ENCODE results near the gene DIP2C. TPM values are rescaled to one million over a fixed set of nuclear protein-coding genes. Genes with fewer than 3 reads are reported as not detected.
"Not testable (repeated sequence)": the region's sequence is repeated elsewhere in the genome, so short reads cannot be mapped to it uniquely, and the experiment has no call there.

DIP2C gene
- total and polyA plus RNA-seq, 3 experiments from 2014 or later, result 0.44 to 1.1 (median 0.55) TPM

DNA sequence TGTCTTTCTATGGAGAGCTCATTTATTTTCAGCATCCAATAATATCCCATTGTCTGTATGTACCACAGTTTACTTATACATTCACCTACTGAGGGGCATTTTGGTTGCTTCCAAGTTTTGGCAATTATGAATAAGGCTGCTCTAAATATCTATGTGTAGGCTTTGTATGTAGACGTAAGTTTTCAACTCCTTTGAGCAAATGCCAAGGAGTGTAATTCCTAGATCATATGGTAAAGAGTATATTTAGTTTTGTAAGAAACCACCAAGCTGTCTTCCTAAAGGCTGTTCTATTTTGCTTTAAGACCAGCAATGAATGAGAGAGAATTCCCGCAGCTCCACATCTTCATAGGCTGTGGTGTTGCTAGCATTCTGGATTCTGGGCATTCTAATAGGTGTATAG, 259.8 kb downstream of the DIP2C start:
- H3K4me3 ChIP-seq (ENCODE audit: low read length), result no peak overlapping the region
- Mint-ChIP-seq H3K9me3 (peaks cover 0 to 4% (median 0%) of the 10 kb centered on the region in 5 donors), H3K4me3 (no peak overlapping the region), H3K36me3 (peaks cover 0 to 15% (median 0%) of the 10 kb centered on the region in 3 donors), H3K27ac (no peak overlapping the region), H3K27me3 (peaks cover 0 to 1% of the 10 kb centered on the region in 2 donors), H3K4me1 (peaks cover 8 to 24% (median 23%) of the 10 kb centered on the region in 3 donors)
- H3K27ac ChIP-seq (ENCODE audit: low read depth, low read length), result no peak overlapping the region
- H3K27me3 ChIP-seq (ENCODE audit: insufficient read depth, low read length, poor library complexity, severe bottlenecking), result no peaks in the 10 kb centered on the region
- no peaks in the 10 kb centered on the region for H3K9me3 ChIP-seq (ENCODE audit: low read length)
- peaks cover 8% of the 10 kb centered on the region for H3K4me1 ChIP-seq (ENCODE audit: insufficient read depth, low read length)
- POLR2A ChIA-PET, result no interaction called here
- CTCF ChIA-PET, result interaction anchor here (0.9 kb wide), 1 partner anchor 40 kb away, joined by 3 read pairs; no protein-coding TSS in a partner anchor
- H3K36me3 ChIP-seq (ENCODE audit: insufficient read depth, low read length), result no peaks in the 10 kb centered on the region
- no peak for DNase-seq

- Histone ChIP-seq H3K36me3 (ENCODE audit: insufficient read depth, low read length) (no peaks in the 10 kb centered on the region), H3K4me3 (ENCODE audit: low read length) (no peak overlapping the region), H3K27ac (ENCODE audit: low read depth, low read length) (no peak overlapping the region), H3K4me1 (ENCODE audit: insufficient read depth, low read length) (no peaks in the 10 kb centered on the region), H3K27me3 (ENCODE audit: insufficient read depth, low read length, poor library complexity, severe bottlenecking) (no peaks in the 10 kb centered on the region), H3K9me3 (ENCODE audit: low read length) (no peaks in the 10 kb centered on the region)
- H3K27ac Mint-ChIP-seq, result no peak overlapping the region
- peaks cover 0 to 1% of the 10 kb centered on the region in 2 donors for H3K27me3 Mint-ChIP-seq
- ChIA-PET POLR2A (no interaction called here), CTCF (no interaction called here)
- DNase-seq, result no peak
- H3K4me1 Mint-ChIP-seq, result peaks cover 3 to 19% (median 18%) of the 10 kb centered on the region in 3 donors
- H3K4me3 Mint-ChIP-seq, result no peak overlapping the region
- H3K9me3 Mint-ChIP-seq, result peaks cover 0 to 4% (median 0%) of the 10 kb centered on the region in 5 donors
- H3K36me3 Mint-ChIP-seq, result peaks cover 0 to 15% (median 0%) of the 10 kb centered on the region in 3 donors
Observed at GRCh38 chr10:427761-428519, 261.5 kb downstream of the DIP2C start.

- H3K9me3 Mint-ChIP-seq; DNase-seq; H3K27ac Mint-ChIP-seq; H3K36me3 ChIP-seq (ENCODE audit: insufficient read depth, low read length); H3K27ac ChIP-seq (ENCODE audit: low read depth, low read length); H3K27me3 Mint-ChIP-seq; H3K4me1 ChIP-seq (ENCODE audit: insufficient read depth, low read length); H3K36me3 Mint-ChIP-seq; POLR2A ChIA-PET; H3K27me3 ChIP-seq (ENCODE audit: insufficient read depth, low read length, poor library complexity, severe bottlenecking); H3K4me3 ChIP-seq (ENCODE audit: low read length); H3K9me3 ChIP-seq (ENCODE audit: low read length); CTCF ChIA-PET; H3K4me3 Mint-ChIP-seq: not testable (repeated sequence)
- peaks cover 3 to 14% (median 13%) of the 10 kb centered on the region in 3 donors for H3K4me1 Mint-ChIP-seq
Observed at GRCh38 chr10:425365-425764, 264.1 kb downstream of the DIP2C start.

- POLR2A ChIA-PET; H3K27ac Mint-ChIP-seq; H3K27me3 Mint-ChIP-seq; H3K4me1 ChIP-seq (ENCODE audit: insufficient read depth, low read length); H3K9me3 ChIP-seq (ENCODE audit: low read length); H3K27me3 ChIP-seq (ENCODE audit: insufficient read depth, low read length, poor library complexity, severe bottlenecking); H3K9me3 Mint-ChIP-seq; H3K4me3 ChIP-seq (ENCODE audit: low read length); H3K27ac ChIP-seq (ENCODE audit: low read depth, low read length); H3K36me3 ChIP-seq (ENCODE audit: insufficient read depth, low read length); DNase-seq; H3K4me3 Mint-ChIP-seq; CTCF ChIA-PET: not testable (repeated sequence)
- Mint-ChIP-seq H3K4me1 (peaks cover 3 to 14% (median 13%) of the 10 kb centered on the region in 3 donors), H3K36me3 (peaks cover 0 to 11% (median 9%) of the 10 kb centered on the region in 3 donors)
Observed at GRCh38 chr10:424724-425123, 264.7 kb downstream of the DIP2C start.

DNA sequence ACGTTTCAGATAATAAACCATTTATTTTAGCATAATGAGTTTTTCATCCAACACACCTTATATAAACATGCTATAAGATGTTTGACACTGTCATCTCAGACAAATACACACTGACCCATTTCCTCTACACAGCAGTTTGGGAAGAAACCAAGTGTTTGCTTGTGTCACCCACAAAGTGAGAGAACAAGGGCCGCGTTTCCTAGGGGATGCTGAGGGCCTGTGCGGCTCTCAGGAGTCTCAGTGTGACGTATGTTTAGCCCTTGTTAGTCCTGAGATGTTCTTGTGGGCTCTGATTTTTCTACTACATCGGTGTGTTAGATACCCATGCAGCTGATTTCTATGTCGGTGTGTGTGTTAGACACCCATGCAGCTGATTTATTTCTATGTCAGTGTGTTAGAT, 266.3 kb downstream of the DIP2C start:
- DNase-seq, result no peak
- Mint-ChIP-seq H3K36me3 (peaks cover 0 to 20% (median 11%) of the 10 kb centered on the region in 3 donors), H3K27me3 (no peaks in the 10 kb centered on the region), H3K4me1 (peaks cover 3 to 14% (median 13%) of the 10 kb centered on the region in 3 donors), H3K27ac (no peak overlapping the region), H3K9me3 (no peaks in the 10 kb centered on the region), H3K4me3 (no peak overlapping the region)
- H3K4me3 ChIP-seq (ENCODE audit: low read length), result no peak overlapping the region
- H3K27ac ChIP-seq (ENCODE audit: low read depth, low read length), result no peak overlapping the region
- no peaks in the 10 kb centered on the region for H3K9me3 ChIP-seq (ENCODE audit: low read length)
- ChIA-PET POLR2A (no interaction called here), CTCF (no interaction called here)
- H3K36me3 ChIP-seq (ENCODE audit: insufficient read depth, low read length), result no peaks in the 10 kb centered on the region
- no peaks in the 10 kb centered on the region for H3K4me1 ChIP-seq (ENCODE audit: insufficient read depth, low read length)
- no peaks in the 10 kb centered on the region for H3K27me3 ChIP-seq (ENCODE audit: insufficient read depth, low read length, poor library complexity, severe bottlenecking)

- Histone ChIP-seq H3K27me3 (ENCODE audit: insufficient read depth, low read length, poor library complexity, severe bottlenecking) (no peaks in the 10 kb centered on the region), H3K27ac (ENCODE audit: low read depth, low read length) (no peak overlapping the region), H3K9me3 (ENCODE audit: low read length) (no peaks in the 10 kb centered on the region), H3K4me3 (ENCODE audit: low read length) (no peak overlapping the region), H3K4me1 (ENCODE audit: insufficient read depth, low read length) (no peaks in the 10 kb centered on the region), H3K36me3 (ENCODE audit: insufficient read depth, low read length) (no peaks in the 10 kb centered on the region)
- no peak for DNase-seq
- H3K4me3 Mint-ChIP-seq, result no peak overlapping the region
- CTCF ChIA-PET, result no interaction called here
- peaks cover 0 to 21% (median 11%) of the 10 kb centered on the region in 3 donors for H3K36me3 Mint-ChIP-seq
- H3K4me1 Mint-ChIP-seq, result peaks cover 3 to 14% (median 13%) of the 10 kb centered on the region in 3 donors
- H3K9me3 Mint-ChIP-seq, result no peaks in the 10 kb centered on the region
- no peak overlapping the region for H3K27ac Mint-ChIP-seq
- POLR2A ChIA-PET, result no interaction called here
- no peaks in the 10 kb centered on the region for H3K27me3 Mint-ChIP-seq
Observed at GRCh38 chr10:422675-423074, 266.8 kb downstream of the DIP2C start.

DNA sequence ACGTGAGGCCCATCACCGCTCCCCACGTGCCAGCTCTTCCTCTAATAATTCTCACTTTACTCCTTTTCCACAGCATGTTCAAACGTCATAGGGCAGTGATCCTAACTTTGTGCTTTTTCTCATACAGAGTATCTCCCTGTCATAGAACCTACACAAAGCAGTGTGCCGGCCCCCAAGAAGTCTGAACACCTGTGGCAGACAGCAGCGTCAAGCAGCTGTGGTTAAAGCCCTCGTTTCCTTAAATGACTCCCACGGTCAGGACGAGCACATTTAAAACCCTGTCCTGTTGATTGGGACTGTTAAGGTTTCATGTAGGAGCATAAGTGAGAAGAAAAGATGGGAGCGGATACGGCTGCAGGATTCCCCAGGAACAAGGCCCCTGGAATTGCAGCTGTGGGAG, 267.2 kb downstream of the DIP2C start:
- H3K9me3 Mint-ChIP-seq, result no peaks in the 10 kb centered on the region

DNA sequence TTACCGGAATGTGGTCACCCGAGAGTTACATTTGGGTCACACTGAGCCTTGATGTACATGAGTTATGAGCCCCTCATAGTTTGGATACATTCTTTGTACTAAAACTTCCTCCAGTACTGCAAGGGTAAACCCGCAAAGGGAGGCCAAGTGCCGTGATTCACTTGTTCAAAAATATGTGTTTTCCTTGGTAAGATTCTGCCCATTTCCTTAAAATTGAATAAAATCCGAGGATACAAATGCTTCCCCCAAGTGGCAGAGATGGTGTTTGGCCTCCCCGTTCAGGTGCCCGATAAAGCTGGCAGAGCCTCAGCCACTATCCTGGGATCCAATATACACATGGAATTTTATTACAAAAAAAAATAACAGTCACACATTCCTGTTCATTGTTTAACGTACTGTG, 268.3 kb downstream of the DIP2C start:
- Histone ChIP-seq H3K36me3 (ENCODE audit: insufficient read depth, low read length) (no peaks in the 10 kb centered on the region), H3K9me3 (ENCODE audit: low read length) (no peaks in the 10 kb centered on the region), H3K27ac (ENCODE audit: low read depth, low read length) (no peak overlapping the region), H3K4me3 (ENCODE audit: low read length) (no peak overlapping the region), H3K4me1 (ENCODE audit: insufficient read depth, low read length) (no peaks in the 10 kb centered on the region), H3K27me3 (ENCODE audit: insufficient read depth, low read length, poor library complexity, severe bottlenecking) (no peaks in the 10 kb centered on the region)
- Mint-ChIP-seq H3K9me3 (no peaks in the 10 kb centered on the region), H3K36me3 (peaks cover 0 to 25% (median 11%) of the 10 kb centered on the region in 3 donors), H3K4me3 (no peak overlapping the region), H3K27ac (no peak overlapping the region), H3K27me3 (no peaks in the 10 kb centered on the region), H3K4me1 (peaks cover 0 to 3% (median 3%) of the 10 kb centered on the region in 3 donors)
- no peak for DNase-seq
- CTCF ChIA-PET, result no interaction called here
- POLR2A ChIA-PET, result no interaction called here

More for the DNA sequence above, 267.2 kb downstream of the DIP2C start:
- H3K27ac Mint-ChIP-seq, result no peak overlapping the region
- Histone ChIP-seq H3K4me1 (ENCODE audit: insufficient read depth, low read length) (no peaks in the 10 kb centered on the region), H3K27me3 (ENCODE audit: insufficient read depth, low read length, poor library complexity, severe bottlenecking) (no peaks in the 10 kb centered on the region), H3K36me3 (ENCODE audit: insufficient read depth, low read length) (no peaks in the 10 kb centered on the region), H3K9me3 (ENCODE audit: low read length) (no peaks in the 10 kb centered on the region), H3K27ac (ENCODE audit: low read depth, low read length) (no peak overlapping the region), H3K4me3 (ENCODE audit: low read length) (no peak overlapping the region)
- peaks cover 0 to 21% (median 11%) of the 10 kb centered on the region in 3 donors for H3K36me3 Mint-ChIP-seq
- no peaks in the 10 kb centered on the region for H3K27me3 Mint-ChIP-seq
- ChIA-PET POLR2A (no interaction called here), CTCF (no interaction called here)
- peaks cover 3 to 13% (median 13%) of the 10 kb centered on the region in 3 donors for H3K4me1 Mint-ChIP-seq
- no peak overlapping the region for H3K4me3 Mint-ChIP-seq
- DNase-seq, result no peak

All from CD8-positive, alpha-beta memory T cell (primary cell).